HG02943 (cell line): Measurements from ENCODE around the gene RAD18.
A peak's percentile ranks its signal among the peaks of the same experiment; 100 is the strongest.

Experiments
- ATAC-seq: cut with Tn5 transposase; IDR thresholded peaks from one replicate; pipeline ENCODE4 v1.9.1; 2021; ENCODE audit warnings: mild to moderate bottlenecking, low read depth, moderate library complexity; ENCODE audit not compliant: unreplicated experiment

Gene RAD18, protein sequence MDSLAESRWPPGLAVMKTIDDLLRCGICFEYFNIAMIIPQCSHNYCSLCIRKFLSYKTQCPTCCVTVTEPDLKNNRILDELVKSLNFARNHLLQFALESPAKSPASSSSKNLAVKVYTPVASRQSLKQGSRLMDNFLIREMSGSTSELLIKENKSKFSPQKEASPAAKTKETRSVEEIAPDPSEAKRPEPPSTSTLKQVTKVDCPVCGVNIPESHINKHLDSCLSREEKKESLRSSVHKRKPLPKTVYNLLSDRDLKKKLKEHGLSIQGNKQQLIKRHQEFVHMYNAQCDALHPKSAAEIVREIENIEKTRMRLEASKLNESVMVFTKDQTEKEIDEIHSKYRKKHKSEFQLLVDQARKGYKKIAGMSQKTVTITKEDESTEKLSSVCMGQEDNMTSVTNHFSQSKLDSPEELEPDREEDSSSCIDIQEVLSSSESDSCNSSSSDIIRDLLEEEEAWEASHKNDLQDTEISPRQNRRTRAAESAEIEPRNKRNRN

DNA sequence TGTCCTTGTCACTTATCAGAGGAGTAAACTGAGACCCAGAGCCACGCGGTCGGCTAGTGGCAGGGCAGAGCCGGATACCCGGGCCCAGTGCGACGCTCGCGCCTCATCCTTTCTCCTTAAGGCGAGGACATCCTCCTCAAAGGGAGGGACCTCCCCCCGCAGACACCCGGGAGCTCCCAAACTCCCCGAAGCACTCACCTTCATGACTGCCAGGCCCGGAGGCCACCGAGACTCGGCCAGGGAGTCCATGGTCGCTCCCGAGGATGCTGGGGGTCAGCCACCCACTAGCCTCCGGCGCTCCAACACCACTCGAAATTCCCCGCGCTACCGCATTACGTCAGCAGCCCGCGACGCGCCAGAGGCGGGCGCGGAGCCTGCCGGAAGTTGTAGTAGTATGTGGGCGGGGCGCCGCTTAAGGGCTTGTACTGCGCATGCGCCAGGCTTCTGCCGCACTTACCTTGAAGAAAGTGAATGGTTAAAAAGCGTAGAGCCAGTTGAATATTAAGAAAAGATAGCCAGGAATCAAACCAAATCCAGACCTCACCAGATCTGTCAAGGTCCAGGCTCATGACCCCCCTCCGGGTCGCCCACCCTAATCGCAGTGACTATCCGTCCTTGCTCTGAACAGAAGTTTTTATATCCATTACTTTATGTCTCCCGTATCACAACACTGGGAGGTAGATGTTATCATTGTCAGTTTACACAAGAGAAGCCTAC lies at the start of gene RAD18:
TSS of gene RAD18 (minus strand) at position 336 of the 717 bp plus-strand sequence. CDS start at position 249, 87 bp downstream.
- peak; percentile 92 for ATAC-seq

DNA sequence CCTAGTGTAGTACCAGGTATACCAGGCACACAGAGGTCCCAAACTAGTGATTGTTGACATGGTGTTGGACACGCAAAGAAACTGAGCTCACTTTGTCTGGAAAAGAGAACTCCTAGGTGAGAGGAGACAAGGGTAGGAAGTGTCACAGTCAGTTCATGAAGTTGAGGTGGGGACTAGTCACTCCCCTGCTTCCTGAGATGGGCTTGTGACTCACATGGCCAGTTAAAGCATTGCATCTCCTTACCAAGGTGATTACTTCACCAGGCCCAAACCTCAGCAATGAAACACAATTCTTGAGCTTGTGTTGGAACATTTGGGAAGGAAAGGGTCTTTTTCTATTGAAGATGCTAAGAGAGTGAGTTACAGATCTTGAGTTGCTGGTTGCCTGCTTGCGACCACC lies 49.2 kb upstream of the RAD18 start:
- ATAC-seq = no peak

DNA sequence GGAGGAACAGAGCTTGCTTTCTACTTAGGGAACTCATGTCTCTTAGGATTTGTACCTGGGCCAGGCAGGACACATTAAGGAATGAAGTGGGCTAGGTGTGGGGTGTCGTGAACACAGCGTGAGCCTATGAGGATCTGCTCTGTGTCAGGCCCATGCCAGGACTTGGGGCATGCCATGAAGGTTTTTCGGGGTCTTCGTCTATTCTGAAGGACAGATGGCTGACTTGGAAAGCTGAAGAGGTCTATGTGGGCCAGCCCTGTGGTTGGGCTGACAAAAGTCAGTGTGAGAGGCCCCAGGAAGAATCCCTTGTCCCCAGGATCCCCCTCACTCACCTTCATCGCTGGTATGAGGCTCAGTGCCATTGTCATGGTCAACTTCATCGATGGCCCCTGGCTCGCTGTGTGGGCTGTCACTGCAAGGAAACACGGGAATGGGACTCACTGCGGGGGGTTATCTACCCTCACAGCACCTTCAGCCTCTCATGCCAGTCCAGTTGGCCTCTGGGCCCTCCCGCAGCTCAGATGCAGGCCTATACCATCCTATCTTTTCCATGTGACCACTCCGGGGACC lies 46.8 kb upstream of the RAD18 start:
- ATAC-seq = no peak

DNA sequence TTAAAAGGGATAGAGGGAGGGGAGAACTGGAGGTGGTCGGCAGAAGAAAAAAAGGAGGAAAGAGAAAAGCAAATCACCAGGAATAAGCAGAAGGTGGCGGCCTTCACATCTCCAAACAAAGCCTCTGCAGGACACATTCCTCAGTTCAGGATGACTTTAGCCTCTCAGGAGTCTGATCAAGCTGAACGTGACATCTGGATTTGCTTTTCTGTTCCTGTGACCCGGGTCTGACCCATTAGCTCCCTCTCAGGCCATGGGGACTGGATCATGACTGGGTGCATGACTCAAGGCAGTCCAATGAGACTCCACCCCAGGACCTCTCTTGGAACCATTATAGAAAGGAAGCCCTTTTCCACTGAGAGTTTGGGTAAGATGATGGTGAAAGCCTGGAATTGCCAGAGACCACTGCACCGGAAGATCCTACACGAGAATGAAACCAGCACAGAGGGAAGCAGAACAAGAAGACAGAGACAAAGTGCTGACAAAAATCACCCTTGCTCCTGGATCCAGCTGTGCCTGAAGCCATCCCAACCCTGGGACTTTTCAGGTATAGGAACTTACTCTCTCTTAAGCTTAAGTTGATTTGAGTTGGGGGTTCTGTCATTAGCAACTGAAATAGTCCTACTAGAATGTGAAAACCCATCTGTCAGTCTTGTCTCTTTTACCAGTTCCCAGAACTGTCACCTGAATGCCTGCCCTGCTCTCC lies 45.4 kb upstream of the RAD18 start:
- no peak for ATAC-seq

DNA sequence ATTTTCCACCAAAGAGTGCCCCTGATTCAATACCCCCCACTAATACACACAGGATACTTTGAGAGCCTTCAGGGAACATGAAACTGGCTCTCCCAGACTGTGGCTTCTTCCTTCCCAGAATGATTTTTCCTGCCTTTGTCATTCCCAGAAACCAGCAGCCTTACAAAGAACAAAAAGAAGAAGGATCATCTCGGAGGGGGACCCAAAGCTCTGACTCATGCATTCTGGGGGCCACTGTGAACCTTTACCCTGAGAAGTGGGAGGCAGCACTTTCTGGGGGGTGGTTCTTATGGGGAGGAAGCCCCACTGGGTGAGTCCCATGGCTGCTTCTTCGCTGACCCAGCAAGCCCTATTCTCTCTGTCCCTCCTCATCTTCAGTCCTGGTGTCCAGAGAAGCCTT lies 44.7 kb upstream of the RAD18 start:
- ATAC-seq = no peak

DNA sequence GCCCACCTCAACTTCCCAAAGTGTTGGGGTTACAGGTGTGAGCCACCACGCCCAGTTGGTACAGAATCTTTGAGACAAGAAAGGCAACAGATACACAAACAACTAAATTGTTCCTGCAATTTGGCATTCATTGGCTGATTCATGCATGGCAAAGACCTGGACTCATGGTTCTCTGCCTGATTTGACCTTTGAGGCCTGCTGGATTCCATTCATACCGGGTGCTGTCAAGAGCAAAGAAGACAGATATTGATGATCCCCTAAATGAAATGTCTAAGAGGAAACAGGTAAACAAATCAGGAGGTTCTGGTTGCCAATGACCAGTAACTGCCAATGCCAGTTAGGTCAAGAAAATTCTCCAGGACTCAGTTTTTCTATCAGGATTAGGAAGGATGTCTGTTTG lies 43.9 kb upstream of the RAD18 start:
- ATAC-seq = no peak

DNA sequence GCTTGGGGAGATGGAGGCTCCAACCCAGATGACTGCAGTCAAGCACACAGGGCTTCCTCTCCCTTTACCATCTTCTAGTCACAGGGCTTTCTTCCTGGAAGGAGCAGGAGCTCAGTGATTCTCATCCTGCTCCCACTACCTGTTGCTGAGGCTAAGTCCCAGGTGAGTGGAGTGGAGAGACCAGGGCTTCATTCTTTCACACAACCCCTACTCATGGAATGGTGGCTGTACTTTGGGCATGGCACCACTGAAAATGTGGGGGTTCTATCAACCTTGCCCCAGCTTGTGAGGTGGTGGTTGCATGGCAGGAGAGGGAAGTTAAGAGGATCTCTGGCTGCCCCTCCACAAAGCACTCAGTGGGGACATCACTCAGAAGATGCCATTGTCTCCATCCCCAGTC lies 36.8 kb upstream of the RAD18 start:
- no peak for ATAC-seq

DNA sequence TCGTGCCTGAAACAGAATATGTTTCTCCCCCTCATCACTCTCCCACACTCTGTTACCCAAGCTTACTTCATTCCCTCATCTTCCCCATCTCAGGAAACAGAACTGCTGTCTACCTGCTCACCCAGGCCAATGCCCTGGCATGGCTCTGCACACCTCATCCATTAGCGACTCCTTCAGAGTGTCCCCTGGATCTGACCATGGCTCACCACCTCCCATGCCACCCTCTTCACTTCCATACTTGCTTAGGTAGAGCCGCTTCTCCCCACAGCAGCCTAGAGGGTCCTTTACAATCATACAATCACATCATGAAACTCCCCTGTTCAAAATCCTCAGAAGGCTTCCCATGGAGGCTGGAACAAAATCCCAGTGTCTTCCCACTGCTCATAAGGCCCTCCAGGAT lies 33.9 kb upstream of the RAD18 start:
- no peak for ATAC-seq

DNA sequence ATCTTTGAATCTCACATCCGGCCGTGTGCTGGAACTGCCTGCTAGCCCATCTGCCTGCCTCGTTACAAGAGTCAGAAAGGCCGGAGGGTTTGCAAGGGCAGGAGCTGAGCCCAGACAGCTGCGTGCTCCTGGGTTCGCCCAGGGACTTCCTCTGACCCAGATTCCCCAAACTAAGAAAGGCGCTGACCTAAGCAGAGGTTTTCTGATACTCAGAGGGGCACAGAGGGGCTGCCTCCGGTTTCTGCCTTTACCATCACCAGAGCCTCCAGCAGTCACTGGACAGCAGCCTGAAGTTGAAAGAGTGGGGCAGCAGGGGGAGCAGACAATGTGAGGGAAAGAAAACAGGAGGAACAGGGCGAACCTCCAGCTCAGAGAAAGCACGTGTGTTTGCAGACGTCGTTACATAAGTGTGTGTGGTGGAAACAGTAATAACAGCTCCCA lies 33.4 kb upstream of the RAD18 start:
- ATAC-seq = no peak

DNA sequence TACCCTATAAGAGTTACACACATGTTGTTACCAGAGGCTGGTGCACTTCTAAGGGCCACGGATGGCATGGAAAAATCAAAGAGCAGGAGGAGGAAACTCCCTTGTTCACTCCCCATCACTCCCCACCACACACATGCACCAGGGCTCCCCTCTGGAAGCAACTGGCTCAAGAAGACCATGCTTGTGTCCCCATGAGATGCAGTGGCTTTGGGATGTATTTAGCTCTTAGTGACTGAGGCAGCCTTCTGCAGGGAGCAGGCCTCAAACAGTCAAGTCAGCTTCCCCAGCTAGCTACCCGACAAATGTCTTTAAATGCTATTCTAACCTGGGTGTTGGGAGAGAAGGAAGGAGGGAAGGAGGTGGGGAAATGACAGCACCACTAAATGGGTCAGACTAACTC lies 32.9 kb upstream of the RAD18 start:
- no peak for ATAC-seq

DNA sequence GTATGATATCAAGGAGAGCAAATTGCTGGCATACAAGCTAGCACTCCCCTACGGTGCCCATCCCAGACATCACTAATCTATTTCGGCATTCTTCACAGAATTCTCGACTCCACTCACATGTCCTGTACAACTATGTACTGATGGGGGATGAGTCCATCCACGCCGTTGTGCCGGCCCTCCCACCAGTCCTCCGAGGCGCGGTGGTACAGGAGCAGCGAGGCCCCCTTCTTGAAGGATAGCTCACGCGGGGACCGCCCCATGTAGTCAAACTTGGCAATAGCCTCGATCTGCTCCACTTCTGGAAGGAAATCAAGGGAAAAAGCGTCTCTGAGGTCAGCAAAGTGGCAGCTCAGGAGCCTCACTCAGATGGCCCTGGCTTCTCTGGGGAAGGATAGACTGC lies 31.0 kb upstream of the RAD18 start:
- no peak for ATAC-seq

DNA sequence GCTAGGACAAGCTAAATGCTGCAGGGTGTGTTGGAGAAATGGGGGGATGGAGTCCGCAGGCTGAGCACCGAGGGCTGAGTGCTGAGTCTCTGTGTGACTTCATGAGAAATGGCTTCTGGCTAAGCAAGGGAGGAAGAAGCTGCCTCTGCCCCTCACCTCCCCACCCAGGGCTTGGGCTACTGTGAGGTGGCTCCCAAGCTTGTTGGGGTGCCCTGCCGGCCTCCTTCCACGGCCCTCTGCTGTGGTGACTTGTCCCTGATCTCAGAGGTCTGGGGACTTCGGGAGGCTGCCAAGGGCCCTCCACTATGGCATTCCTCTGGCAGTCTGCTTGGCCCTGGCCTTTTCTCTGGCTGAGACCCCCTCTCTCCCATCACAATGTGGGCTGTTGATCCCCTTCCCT lies 30.1 kb upstream of the RAD18 start:
- no peak for ATAC-seq

DNA sequence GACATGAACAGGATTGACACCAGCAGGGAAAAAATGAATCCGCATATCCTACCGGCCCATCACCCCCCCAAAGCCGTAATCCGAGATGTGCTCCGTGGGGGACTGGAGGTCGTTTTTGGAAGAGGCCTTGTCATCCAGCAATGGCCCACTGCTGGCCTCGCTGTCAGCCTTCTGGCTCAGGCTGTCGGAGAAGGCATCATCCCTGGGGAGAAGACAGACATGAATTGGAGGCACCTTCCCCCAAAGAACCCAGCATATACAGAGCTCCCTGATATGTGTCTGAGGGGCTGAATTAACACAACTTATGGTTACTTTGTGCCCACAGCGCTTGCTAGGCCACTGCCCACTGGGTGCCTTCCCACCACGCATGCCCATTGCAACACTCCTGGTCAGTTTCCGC lies 29.6 kb upstream of the RAD18 start:
- ATAC-seq = no peak

DNA sequence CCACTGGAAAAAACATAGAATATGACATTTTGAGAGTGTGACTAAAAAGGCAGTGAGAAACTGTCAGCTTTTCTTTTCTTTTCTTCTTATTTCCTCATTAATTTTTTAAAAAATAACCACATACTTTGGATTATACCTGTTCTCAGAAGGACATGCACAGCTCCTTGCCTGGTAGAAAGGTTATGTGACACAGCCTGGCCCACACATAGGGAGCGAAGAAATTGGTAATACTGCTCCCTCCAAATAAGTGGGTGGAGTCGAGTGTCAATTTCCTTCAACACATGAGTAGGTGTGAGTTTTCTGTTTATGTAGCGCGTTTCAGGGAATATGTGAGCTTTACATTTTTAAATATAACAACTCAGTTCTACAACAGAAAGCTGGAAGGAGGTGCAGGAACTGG lies 28.9 kb upstream of the RAD18 start:
- no peak for ATAC-seq

DNA sequence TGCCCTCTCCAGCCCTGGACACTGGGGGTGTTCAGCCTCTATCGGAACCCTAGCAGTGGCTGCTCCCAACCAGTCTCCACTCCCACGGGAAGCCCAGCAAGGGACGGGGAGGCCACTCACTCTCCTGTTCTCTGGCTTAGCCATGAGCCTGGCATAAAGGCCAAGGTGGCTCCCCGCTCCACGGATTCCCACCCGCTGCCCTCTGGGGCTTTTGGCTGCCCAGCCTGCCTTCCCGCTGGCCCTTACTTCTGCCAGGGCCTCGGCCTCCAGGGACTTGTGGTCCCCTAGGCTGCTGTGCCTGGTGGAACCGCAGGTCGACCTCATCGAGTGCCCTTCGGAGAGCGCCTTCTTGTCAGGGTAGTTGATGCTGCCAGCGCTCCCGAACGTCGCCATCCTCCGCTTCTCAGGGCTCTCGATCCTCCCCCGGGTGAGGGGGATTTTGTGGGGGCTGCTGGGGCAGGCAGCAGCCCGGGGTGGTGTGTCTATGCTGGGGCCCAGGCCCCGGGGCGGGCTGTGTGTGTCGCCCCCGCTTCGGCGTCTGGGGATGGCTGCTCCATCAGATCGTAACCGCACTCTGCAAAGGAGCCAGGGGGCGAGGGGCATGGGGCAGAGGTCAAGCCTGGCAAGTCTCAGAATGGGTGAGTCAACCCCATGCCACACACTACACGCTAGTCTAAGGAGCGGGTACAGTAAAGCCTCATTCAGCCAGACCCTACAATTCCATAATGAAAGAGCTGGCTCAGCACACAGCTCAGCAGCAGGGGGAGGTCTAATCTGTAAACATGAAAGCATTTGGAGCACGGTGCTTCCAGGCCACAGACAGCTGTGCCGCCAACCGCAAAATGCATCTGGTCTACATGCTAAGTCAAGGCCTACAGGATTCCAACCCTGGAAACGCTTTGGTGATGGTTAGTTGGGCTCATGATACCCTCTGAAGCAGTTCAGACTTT lies 27.3 kb upstream of the RAD18 start:
- ATAC-seq = no peak

DNA sequence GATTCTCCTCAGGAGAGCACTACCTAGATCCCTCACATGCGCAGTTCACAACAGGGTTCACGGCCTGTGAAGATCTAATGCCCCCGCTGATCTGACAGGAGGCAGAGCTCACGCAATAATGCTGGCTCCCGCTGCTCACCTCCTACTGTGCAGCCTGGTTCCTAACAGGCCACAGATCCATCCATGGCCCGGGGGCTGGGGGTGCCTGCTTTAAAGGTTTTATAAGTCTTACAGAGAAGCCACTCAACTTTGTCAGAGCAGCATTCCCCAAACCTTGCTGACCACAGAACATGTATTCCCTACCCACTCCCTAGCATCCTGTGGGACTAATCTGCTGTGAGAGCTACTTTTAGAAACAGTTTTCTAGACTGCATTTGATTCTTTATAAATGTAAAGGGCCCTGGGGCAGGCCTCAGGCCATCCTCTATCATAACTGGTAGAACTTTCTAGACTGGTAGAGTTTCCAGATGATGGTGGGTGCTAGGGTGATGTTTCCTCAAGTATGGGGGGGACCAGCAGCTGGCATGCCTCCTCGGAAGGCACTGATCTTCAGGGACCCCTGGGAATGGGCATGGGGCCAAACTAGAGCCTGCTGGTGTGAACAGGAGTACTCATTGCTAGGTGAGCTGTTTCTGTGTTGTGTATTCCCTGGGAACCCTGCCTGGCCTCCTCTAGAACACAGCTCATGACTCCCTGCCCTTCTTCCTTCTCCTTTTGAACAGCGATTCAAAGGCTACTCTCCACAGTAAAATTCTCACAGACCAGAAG lies 25.7 kb upstream of the RAD18 start:
- no peak for ATAC-seq

DNA sequence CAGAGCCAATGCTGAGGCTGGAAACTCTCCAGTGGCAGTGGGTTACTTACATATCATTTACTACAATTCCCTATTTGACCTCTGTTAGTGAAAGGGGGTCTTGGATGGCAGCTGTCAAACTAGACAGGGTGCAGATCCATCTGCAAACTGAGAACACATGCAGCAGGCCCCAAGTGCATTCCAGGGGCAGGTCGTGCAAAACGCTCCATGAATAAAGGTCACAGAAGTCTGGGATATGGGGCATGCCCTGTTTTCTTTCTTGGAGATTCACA lies 25.0 kb upstream of the RAD18 start:
- no peak for ATAC-seq

DNA sequence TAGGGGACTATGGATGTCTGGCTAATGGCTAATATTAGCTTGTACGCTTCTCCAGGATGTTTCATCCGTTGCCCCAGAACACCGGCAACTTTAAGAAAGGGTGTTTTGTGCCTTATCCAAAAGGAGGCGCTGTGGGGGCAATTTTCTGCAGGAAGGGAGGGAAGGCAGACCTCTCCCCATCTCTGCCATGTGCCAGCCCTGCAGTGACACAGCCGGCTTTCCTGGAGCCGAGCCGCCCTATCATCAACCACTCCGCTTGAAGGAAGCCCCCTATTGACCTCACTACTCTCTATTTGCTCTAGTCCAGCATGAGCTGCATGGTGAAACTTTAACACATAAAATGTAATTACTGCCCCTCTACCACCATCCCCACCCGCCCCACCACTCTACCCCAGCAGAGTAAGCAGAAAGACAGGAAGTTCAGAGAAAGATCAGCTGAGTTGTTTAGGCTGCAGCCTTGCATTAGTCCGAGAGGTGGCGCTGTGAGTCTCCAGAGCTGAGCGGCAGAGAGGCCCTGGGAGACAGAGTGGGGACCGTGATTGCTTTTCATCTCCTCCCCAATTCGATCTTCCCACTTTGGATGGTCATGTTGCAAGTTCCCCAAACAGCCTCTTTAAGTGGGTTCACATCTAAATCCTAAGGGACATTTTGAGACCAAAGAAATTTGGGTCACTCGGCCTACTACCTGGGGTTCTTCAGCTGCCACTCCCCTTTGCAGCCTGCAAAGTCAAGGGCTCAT lies 24.5 kb upstream of the RAD18 start:
- ATAC-seq = no peak

DNA sequence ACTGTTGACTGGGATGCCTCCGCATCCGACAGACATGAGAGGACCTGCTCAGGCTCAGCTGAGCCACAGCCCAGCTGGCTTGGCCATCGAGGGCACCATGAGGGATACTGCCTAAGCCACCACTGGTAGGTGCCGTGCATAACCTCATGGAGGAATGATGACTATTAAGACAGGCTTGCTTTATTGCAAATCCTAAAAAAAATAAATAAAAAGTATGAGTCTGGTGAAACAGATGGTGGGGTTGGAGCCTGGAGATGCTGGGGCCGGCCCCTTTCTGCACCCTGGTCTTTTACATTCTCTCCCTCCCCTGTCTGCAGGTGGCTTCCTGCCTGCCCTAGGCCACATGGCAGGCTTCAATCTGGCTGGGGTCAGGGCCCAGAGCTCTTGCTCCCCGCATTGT lies 24.0 kb upstream of the RAD18 start:
- no peak for ATAC-seq
